ENCODE data around the gene CEP68. TPM values are rescaled to one million over a fixed set of nuclear protein-coding genes. Genes with fewer than 3 reads are reported as not detected.
"Not testable (repeated sequence)": the region's sequence is repeated elsewhere in the genome, so short reads cannot be mapped to it uniquely, and the experiment has no call there.

CEP68 gene
- polyA plus RNA-seq, 10 donors: 17.8 to 29.3 (median 25.1) TPM

GRCh38 chr2:65075605-65076344 is 19.6 kb downstream of the CEP68 start:
- DNase-seq: peak in 1 of 3 donors; percentile 51

- DNase-seq: no peak
Measured at GRCh38 chr2:65076345-65076710, 20.1 kb downstream of the CEP68 start.

- no peak for DNase-seq
Measured at GRCh38 chr2:65077898-65078297, 21.7 kb downstream of the CEP68 start.

- no peak for DNase-seq
Measured at GRCh38 chr2:65079017-65079416, 22.8 kb downstream of the CEP68 start.

- DNase-seq: peak in 1 of 3 donors; percentile 41
Measured at GRCh38 chr2:65081232-65081685, 25.0 kb downstream of the CEP68 start.

GRCh38 chr2:65085148-65085547 is 28.9 kb downstream of the CEP68 start:
- DNase-seq: no peak

- no peak for DNase-seq
Measured at GRCh38 chr2:65092791-65093190, 36.6 kb downstream of the CEP68 start.

- no peak for DNase-seq
Measured at GRCh38 chr2:65093211-65093610, 37.0 kb downstream of the CEP68 start.

GRCh38 chr2:65096948-65097347 is 40.7 kb downstream of the CEP68 start:
- no peak for DNase-seq

- DNase-seq: no peak
Measured at GRCh38 chr2:65097844-65098243, 41.6 kb downstream of the CEP68 start.

GRCh38 chr2:65098741-65099140 is 42.5 kb downstream of the CEP68 start:
- DNase-seq: no peak

- DNase-seq: no peak
Measured at GRCh38 chr2:65101071-65101470, 44.9 kb downstream of the CEP68 start.

GRCh38 chr2:65103013-65103715 is 46.9 kb downstream of the CEP68 start:
- DNase-seq: no peak

GRCh38 chr2:65107530-65107929 is 51.3 kb downstream of the CEP68 start:
- DNase-seq: no peak

GRCh38 chr2:65108780-65109179 is 52.6 kb downstream of the CEP68 start:
- DNase-seq: no peak

- DNase-seq: no peak
Measured at GRCh38 chr2:65112633-65113032, 56.4 kb downstream of the CEP68 start.

GRCh38 chr2:65113229-65113628 is 57.0 kb downstream of the CEP68 start:
- no peak for DNase-seq

- no peak for DNase-seq
Measured at GRCh38 chr2:65113816-65114215, 57.6 kb downstream of the CEP68 start.

- DNase-seq: no peak
Measured at GRCh38 chr2:65114921-65115320, 58.7 kb downstream of the CEP68 start.

- DNase-seq: no peak
Measured at GRCh38 chr2:65116645-65117044, 60.4 kb downstream of the CEP68 start.

GRCh38 chr2:65120990-65121693 is 64.9 kb downstream of the CEP68 start:
- DNase-seq: no peak

GRCh38 chr2:65122313-65122712 is 66.1 kb downstream of the CEP68 start:
- DNase-seq: no peak

- not testable (repeated sequence) for DNase-seq
Measured at GRCh38 chr2:65125457-65125856, 69.2 kb downstream of the CEP68 start.
